HepG2 (cell line): Measurements from ENCODE around the gene HNRNPA1. TPM values are rescaled to one million over a fixed set of nuclear protein-coding genes. Genes with fewer than 3 reads are reported as not detected.

ENCODE experiments used
- ATAC-seq: fragments of 200-7000 bp; cut with Tn5 transposase; 3 replicates; pipeline ENCODE4 v1.9.1; 2020; ENCODE audit warnings: mild to moderate bottlenecking, moderate library complexity
- BruUV-seq: library from RNA; stranded (reverse); fragments of 400-500 nt; replicated peaks from 2 replicates; lab custom pipeline; 2021; lab: Mats Ljungman, UMichigan
- CTCF ChIA-PET: fragments of 300-600 bp; formaldehyde crosslinking; extraction: SDS; loops from one replicate; lab custom pipeline; 2021; ENCODE audit warnings: low total read pairs, inconsistent platforms, low intra/inter-chr PET ratio; lab: Yijun Ruan, JAX
- POLR2A ChIA-PET: fragments of 350-600 bp; sonication (Branson Sonifier 250); formaldehyde crosslinking; loops from one replicate; lab custom pipeline; 2020; ENCODE audit warnings: antibody characterized with exemption, inconsistent platforms; lab: Yijun Ruan, JAX
- DNase-seq: peaks from one replicate; pipeline ENCODE4 v3.0.0-alpha.2; 2015; ENCODE audit warnings: low spot score
- FAIRE-seq: peaks from 3 replicates; lab custom pipeline; 2011; peaks lifted over from hg19 to GRCh38; lab: Jason Lieb, UNC
- H2AFZ ChIP-seq: one replicate; pipeline ENCODE4 v1.6.1; 2011; ENCODE audit warnings: low read length, inconsistent platforms
- H3K27ac ChIP-seq: fragments of 300-600 bp; 3 replicates; pipeline ENCODE4 v1.8.0; 2011; ENCODE audit warnings: mixed run types, mild to moderate bottlenecking, mixed read lengths, low read length, inconsistent platforms; ENCODE audit not compliant: insufficient read depth; ENCODE audit errors: extremely low read length
- H3K27me3 ChIP-seq, 2 experiments: fragments of 200-600 bp in 1 of 2; 2 replicates in 1 of 2; 3 replicates in 1 of 2; pipeline versions ENCODE4 v1.6.0 to v1.8.0; 2011; ENCODE audit warnings: low read length in 2 of 2, mild to moderate bottlenecking in 2 of 2, moderate library complexity in 2 of 2, inconsistent platforms in 1 of 2; ENCODE audit not compliant: insufficient read depth in 2 of 2, control insufficient read depth in 1 of 2
- H3K36me3 ChIP-seq, 2 experiments: fragments of 200-600 bp in 1 of 2; replicated peaks in 1 of 2; 2 replicates in 1 of 2; 3 replicates in 1 of 2; pipeline versions ENCODE4 v1.5.1 to v1.8.0; 2011; ENCODE audit warnings: low read length in 2 of 2, inconsistent platforms in 1 of 2; ENCODE audit not compliant: insufficient read depth in 2 of 2, control insufficient read depth in 1 of 2
- H3K4me1 ChIP-seq: 2 replicates; pipeline ENCODE4 v1.5.1; 2012; ENCODE audit warnings: low read length, inconsistent platforms; ENCODE audit not compliant: insufficient read depth
- H3K4me2 ChIP-seq: 2 replicates; pipeline ENCODE4 v1.6.0; 2011; ENCODE audit warnings: low read depth, low read length, inconsistent platforms
- H3K4me3 ChIP-seq, 3 experiments: fragments of 200-600 bp in 1 of 3; sonication (generic), shearing (Covaris generic) in 1 of 3; replicated peaks in 1 of 3; 2 replicates each; pipeline ENCODE4 v1.5.1; 2011 to 2016; ENCODE audit warnings: low read length in 3 of 3, inconsistent platforms in 2 of 3, low read depth in 2 of 3, mild to moderate bottlenecking in 2 of 3, control low read depth in 1 of 3, mixed read lengths in 1 of 3; ENCODE audit not compliant: insufficient read depth in 1 of 3
- H3K79me2 ChIP-seq: one replicate; pipeline ENCODE4 v1.6.1; 2011; ENCODE audit warnings: low read length, inconsistent platforms; ENCODE audit not compliant: insufficient read depth
- H3K9ac ChIP-seq: 2 replicates; pipeline ENCODE4 v1.6.0; 2011; ENCODE audit warnings: mild to moderate bottlenecking, low read depth, low read length, inconsistent platforms; ENCODE audit not compliant: insufficient read depth
- H3K9me3 ChIP-seq: 2 replicates; pipeline ENCODE4 v1.5.1; 2012; ENCODE audit warnings: mild to moderate bottlenecking, low read length
- H4K20me1 ChIP-seq: 2 replicates; pipeline ENCODE4 v1.6.0; 2011; ENCODE audit warnings: inconsistent platforms, mild to moderate bottlenecking, low read length, moderate library complexity; ENCODE audit not compliant: insufficient read depth
- ATF5 ChIP-seq: sonication (generic); formaldehyde crosslinking; IDR thresholded peaks from 2 replicates; pipeline ENCODE4 v1.4.0; 2020; ENCODE audit warnings: mild to moderate bottlenecking, low read depth, missing genetic modification reagents
- CSRNP1 ChIP-seq: sonication (generic); formaldehyde crosslinking; IDR thresholded peaks from 2 replicates; pipeline ENCODE4 v1.8.1; 2023; ENCODE audit warnings: mild to moderate bottlenecking, missing genetic modification reagents
- MLX ChIP-seq: IDR thresholded peaks from 2 replicates; pipeline ENCODE4 v1.6.1; 2016
- NR2C2 ChIP-seq: sonication (generic); formaldehyde crosslinking; IDR thresholded peaks from 2 replicates; pipeline ENCODE4 v1.4.0; 2020; ENCODE audit warnings: missing genetic modification reagents, mild to moderate bottlenecking, moderate library complexity, borderline replicate concordance
- SOX13 ChIP-seq, 3 experiments: fragments of 450-650 bp in 1 of 3; sonication (generic) in 1 of 3; formaldehyde crosslinking in 1 of 3; IDR thresholded peaks in 2 of 3; conservative IDR thresholded peaks in 1 of 3; 2 replicates each; pipeline versions ENCODE4 v1.5.0 to v1.6.1; 2016 to 2020; ENCODE audit warnings: antibody characterized with exemption in 1 of 3, mild to moderate bottlenecking in 1 of 3, missing compliant biosample characterization in 1 of 3, missing genetic modification reagents in 1 of 3, moderate library complexity in 1 of 3
- TEAD3 ChIP-seq: optimal IDR thresholded peaks from 2 replicates; pipeline ENCODE3; 2016; ENCODE audit warnings: borderline replicate concordance
- ZBTB37 ChIP-seq: sonication (generic); formaldehyde crosslinking; IDR thresholded peaks from 2 replicates; pipeline ENCODE4 v1.4.0; 2020; ENCODE audit warnings: mild to moderate bottlenecking, missing genetic modification reagents
- ZNF280D ChIP-seq: sonication (generic); formaldehyde crosslinking; IDR thresholded peaks from 2 replicates; pipeline ENCODE4 v1.5.1; 2020; ENCODE audit warnings: mild to moderate bottlenecking, missing genetic modification reagents
- ZNF724P ChIP-seq: sonication (generic); formaldehyde crosslinking; IDR thresholded peaks from 2 replicates; pipeline ENCODE4 v1.8.0; 2022; ENCODE audit warnings: missing genetic modification reagents, borderline replicate concordance
- ZNF850 ChIP-seq: sonication (generic); formaldehyde crosslinking; conservative IDR thresholded peaks from 2 replicates; pipeline ENCODE4 v1.9.0; 2021; ENCODE audit warnings: mild to moderate bottlenecking, missing genetic modification reagents
- WGBS: methylation state at CpG from one replicate; pipeline ENCODE4 v1.1.6; 2017; ENCODE audit warnings: low lambda C conversion rate; 5-methylcytosine and 5-hydroxymethylcytosine counted together
- in situ Hi-C: cut with HindIII; loops from 2 replicates; pipeline ENCODE4 v1.10.0; 2017; ENCODE audit warnings: low pct_unique_long_range_greater_than_20kb; ENCODE audit not compliant: extremely low pct_ligation_motif_present
- intact Hi-C: fragments of 100-400 bp; cut with micrococcal nuclease; formaldehyde crosslinking; loops from one replicate; pipeline ENCODE4 v1.10.0; 2022; ENCODE audit not compliant: unreplicated experiment
- polyA plus RNA-seq, 8 experiments: library from polyadenylated mRNA; depleted of rRNA in 3 of 8; stranded (reverse) in 7 of 8; unstranded in 1 of 8; fragments of >200 nt; fragmentation: Illumina TruSeq in 4 of 8; extraction: Trizol in 4 of 8; gene quantifications; 2 replicates each; pipeline versions ENCODE4 v1.2.1 to v1.2.3, GENCODE V29; 2011 to 2016; ENCODE audit warnings: low read depth in 4 of 8, missing spikeins in 1 of 8, mixed read lengths in 1 of 8; ENCODE audit not compliant: insufficient read depth in 1 of 8
- total RNA-seq, 5 experiments: library from RNA; depleted of rRNA; stranded (reverse); fragments of >200 nt; fragmentation: Illumina TruSeq; extraction: Trizol; gene quantifications; 2 replicates each; pipeline ENCODE4 v1.2.3, GENCODE V29; 2016; ENCODE audit warnings: low read depth in 1 of 5

The HNRNPA1 gene
- total and polyA plus RNA-seq, 2 of the 13 experiments (the other 11 are each of a cell fraction or from before 2014, with no cell fraction given) = 535 to 1,820 TPM

- FAIRE-seq (no peak), ATAC-seq (no peak), DNase-seq (no peak)
- Histone ChIP-seq H3K9me3 (no peaks in the 10 kb centered on the region), H2AFZ (no peak overlapping the region), H3K4me2 (no peak overlapping the region), H3K27ac (no peak overlapping the region), H3K4me1 (peaks cover 79% of the 10 kb centered on the region), H3K36me3 (peaks cover 2 to 11% of the 10 kb centered on the region in 2 experiments; a peak in 2 of 5 replicates), H3K27me3 (no peaks in the 10 kb centered on the region), H4K20me1 (no peaks in the 10 kb centered on the region), H3K9ac (no peak overlapping the region), H3K4me3 (no peak overlapping the region), H3K79me2 (peaks cover 4% of the 10 kb centered on the region)
- TF ChIP-seq MLX (CRISPR knock-in tag) (no peak), ZBTB37 (CRISPR knock-in tag) (no peak), SOX13 (IDR thresholded peaks at IDR 0.05) (no peak), SOX13 (CRISPR knock-in tag; conservative IDR thresholded peaks at IDR 0.05 in 1 of 2, IDR thresholded peaks at IDR 0.05 in 1 of 2) (no peak), NR2C2 (no peak), CSRNP1 (CRISPR knock-in tag) (no peak), ZNF850 (no peak), ZNF280D (CRISPR knock-in tag) (no peak), ATF5 (no peak), ZNF724P (CRISPR knock-in tag) (no peak), TEAD3 (CRISPR knock-in tag) (no peak)
- POLR2A ChIA-PET = interaction anchor here (1.6 to 14.6 kb wide), 4 partner anchors 10 to 28 kb away, joined by 6 to 176 read pairs (median 40); partner anchors contain the start of genes CBX5, COPZ1 and HNRNPA1
- BruUV-seq = no TSS peak
- WGBS = 90% methylated on average over 5 of the region's 5 CpGs
- CTCF ChIA-PET = interaction anchor here (1.2 kb wide), 1 partner anchor 29 kb away, joined by 3 read pairs; the partner anchor contains the start of gene COPZ1
- intact Hi-C loops = no loop called here
- in situ Hi-C loops = loop anchor here (5.0 kb wide), 1 partner anchor 66 kb away; the partner anchor contains the start of gene GPR84
Measured at GRCh38 chr12:54296393-54297099, 16.0 kb downstream of the HNRNPA1 start.
